Hair follicle dermal papilla cell (primary cell): Measurements from ENCODE around the gene SLC38A11. TPM values are rescaled to one million over a fixed set of nuclear protein-coding genes. Genes with fewer than 3 reads are reported as not detected.

Experiments
- small RNA-seq: library from RNA; depleted of rRNA; stranded (forward); fragments of <200 nt; gene quantifications from one replicate; pipeline ENCODE3, GENCODE V24; 2012
- total RNA-seq: library from RNA; depleted of rRNA; stranded (reverse); fragments of >200 nt; gene quantifications from 2 replicates; pipeline ENCODE4 v1.2.3, GENCODE V29; 2012

Gene SLC38A11, protein sequence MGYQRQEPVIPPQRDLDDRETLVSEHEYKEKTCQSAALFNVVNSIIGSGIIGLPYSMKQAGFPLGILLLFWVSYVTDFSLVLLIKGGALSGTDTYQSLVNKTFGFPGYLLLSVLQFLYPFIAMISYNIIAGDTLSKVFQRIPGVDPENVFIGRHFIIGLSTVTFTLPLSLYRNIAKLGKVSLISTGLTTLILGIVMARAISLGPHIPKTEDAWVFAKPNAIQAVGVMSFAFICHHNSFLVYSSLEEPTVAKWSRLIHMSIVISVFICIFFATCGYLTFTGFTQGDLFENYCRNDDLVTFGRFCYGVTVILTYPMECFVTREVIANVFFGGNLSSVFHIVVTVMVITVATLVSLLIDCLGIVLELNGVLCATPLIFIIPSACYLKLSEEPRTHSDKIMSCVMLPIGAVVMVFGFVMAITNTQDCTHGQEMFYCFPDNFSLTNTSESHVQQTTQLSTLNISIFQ
- 0.12 and 0.32 TPM in 2 replicates for total RNA-seq

DNA sequence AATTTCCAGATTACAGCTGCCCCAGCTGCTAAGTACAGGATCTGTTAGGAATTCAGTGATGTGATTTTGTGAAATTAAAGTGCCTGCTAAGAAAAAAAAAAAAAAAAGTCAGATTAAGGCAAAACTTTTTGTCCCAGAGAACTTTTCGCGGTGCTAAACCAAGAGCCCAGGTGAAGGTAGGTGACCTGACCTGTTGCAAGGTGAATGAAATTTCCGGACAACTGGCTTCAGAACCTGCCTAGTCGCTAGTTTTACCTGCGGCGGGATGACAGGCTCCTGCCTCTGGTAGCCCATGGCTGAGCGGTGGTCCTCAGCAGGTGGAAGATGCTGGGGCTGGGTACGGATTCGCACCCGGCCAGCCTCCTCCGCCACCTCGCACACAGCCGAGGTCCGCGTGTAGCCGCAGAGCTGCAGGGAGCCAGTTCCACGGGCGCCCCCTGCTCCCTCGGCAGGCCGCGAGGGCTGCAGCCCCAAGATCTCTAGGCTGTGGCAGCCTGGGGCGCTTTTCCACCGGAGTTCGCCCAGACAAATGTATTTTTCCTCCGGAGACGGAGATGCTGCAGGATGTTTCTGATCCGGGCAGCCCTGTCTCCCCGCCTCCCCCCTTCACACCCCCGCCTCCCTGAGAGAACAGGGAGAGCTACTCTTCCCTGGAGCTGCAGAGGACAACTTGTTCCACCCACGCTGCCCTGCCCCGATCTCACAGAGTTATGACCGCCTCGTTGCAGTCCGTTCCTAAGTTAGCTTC, at the start of gene SLC38A11:
SLC38A11 (minus strand) TSS at position 572 of the 748 bp plus-strand sequence; CDS start at position 294, 278 bp downstream.

Small RNA genes within 50 kb of the gene (small RNA-seq; reads per million reads assigned to genes)
- gene RNA5SP110 (not detected), gene RNA5SP111 (not detected)

Other genes starting within 250 kb of the SLC38A11 start
- gene COBLL1, start 113.7 kb downstream of the SLC38A11 start, total RNA-seq: 17.1 and 20.3 TPM in 2 replicates
- not detected in 2 replicates for gene SCN3A, start 248.5 kb upstream of the SLC38A11 start, total RNA-seq